HL-60 (cell line): ENCODE results near the gene TMPRSS9.

ENCODE experiments used
- CTCF ChIP-seq: IDR thresholded peaks from one replicate; pipeline ENCODE4 v1.5.1; 2011; ENCODE audit warnings: low read length, control low read depth, inconsistent platforms; ENCODE audit not compliant: insufficient read depth
- GABPA ChIP-seq: IDR thresholded peaks from 2 replicates; pipeline ENCODE4 v1.6.1; 2012; ENCODE audit warnings: low read depth
- POLR2AphosphoS5 ChIP-seq: IDR thresholded peaks from 2 replicates; pipeline ENCODE4 v1.6.1; 2012; ENCODE audit warnings: low read depth

DNA sequence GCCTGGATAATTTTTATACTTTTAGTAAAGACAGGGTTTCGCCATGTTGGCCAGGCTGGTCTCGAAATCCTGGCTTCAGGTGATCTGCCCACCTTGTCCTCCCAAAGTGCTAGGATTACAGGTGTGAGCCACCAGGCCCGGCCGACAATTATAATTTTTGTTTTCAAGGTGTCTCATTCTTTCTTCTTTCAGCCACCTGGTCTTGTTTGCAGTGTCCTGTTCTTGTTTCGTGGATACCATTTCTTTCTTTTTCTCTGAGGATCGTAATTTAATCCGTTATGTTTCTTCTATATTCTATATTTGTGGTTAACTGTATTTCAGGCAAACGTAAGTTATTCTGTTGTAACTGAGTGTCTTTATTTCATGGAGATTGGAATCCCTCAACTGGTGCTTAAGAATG, 51.6 kb downstream of the TMPRSS9 start:
- no peak for TF ChIP-seq CTCF
- TF ChIP-seq POLR2AphosphoS5 = no peak
- TF ChIP-seq GABPA = no peak
